Subcutaneous adipose tissue (tissue), 4 donors: ENCODE results near the gene NRARP. TPM values are rescaled to one million over a fixed set of nuclear protein-coding genes. Genes with fewer than 3 reads are reported as not detected.

Experiments used
- CTCF ChIP-seq: fragments of 450-650 bp; IDR thresholded peaks from one replicate; pipeline ENCODE4 v1.5.1; 2016; ENCODE audit warnings: low read depth, mild to moderate bottlenecking, control low read depth, antibody characterized with exemption, moderate library complexity
- total RNA-seq, 4 donors: library from RNA; depleted of rRNA; stranded (reverse); fragments of >200 nt; gene quantifications; one replicate each; pipeline ENCODE4 v1.1.0, GENCODE V29; 2016

The NRARP gene
- total RNA-seq, 4 donors from 2014 or later = 0.51 to 11.5 (median 2.9) TPM

- no peak for TF ChIP-seq CTCF
These were observed 37.2 kb upstream of the NRARP start for GRCh38 chr9:137339045-137339907.

GRCh38 chr9:137336735-137337134 is 34.7 kb upstream of the NRARP start:
- no peak for TF ChIP-seq CTCF

- no peak for TF ChIP-seq CTCF
These were observed 31.1 kb upstream of the NRARP start for GRCh38 chr9:137333016-137333671.

GRCh38 chr9:137331929-137332328 is 29.9 kb upstream of the NRARP start:
- no peak for TF ChIP-seq CTCF

GRCh38 chr9:137330689-137331088 is 28.6 kb upstream of the NRARP start:
- no peak for TF ChIP-seq CTCF

GRCh38 chr9:137326445-137327065 is 24.5 kb upstream of the NRARP start:
- no peak for TF ChIP-seq CTCF

GRCh38 chr9:137325799-137326198 is 23.7 kb upstream of the NRARP start:
- TF ChIP-seq CTCF = no peak
